Loucy (cell line): ENCODE measurements around the gene CRNN.

Experiments used
- CTCF ChIP-seq: fragments of 200-600 bp; sonication (generic); conservative IDR thresholded peaks from 2 replicates; pipeline ENCODE4 v1.5.1; 2014; ENCODE audit warnings: mild to moderate bottlenecking, antibody characterized with exemption, low read length
- EZH2phosphoT487 ChIP-seq: fragments of 200-600 bp; IDR thresholded peaks from 2 replicates; pipeline ENCODE4 v1.6.1; 2018; ENCODE audit warnings: antibody characterized with exemption, mild to moderate bottlenecking, moderate library complexity, borderline replicate concordance

GRCh38 chr1:152462636-152463035 is 48.6 kb upstream of the CRNN start:
- TF ChIP-seq CTCF (no peak), EZH2phosphoT487 (no peak)
